DMS53 (cell line): ENCODE measurements around the gene DNAJC28.
"Not testable (repeated sequence)": the region's sequence is repeated elsewhere in the genome, so short reads cannot be mapped to it uniquely, and the experiment has no call there.

Experiments
- DNase-seq: peaks from one replicate; lab custom pipeline; 2025; lab: John Stamatoyannopoulos, UW

Gene DNAJC28

GRCh38 chr21:33491373-33492102, at the start of gene DNAJC28:
Gene DNAJC28 (minus strand): TSS chr21:33491716. CDS start chr21:33489393, 2,323 bp downstream.
- DNase-seq, result peak; percentile 92

- peak; percentile 47 for DNase-seq
Observed at GRCh38 chr21:33541105-33541711, 49.7 kb upstream of the DNAJC28 start.

- DNase-seq, result peak; percentile 13
Observed at GRCh38 chr21:33540711-33541104, 49.2 kb upstream of the DNAJC28 start.

GRCh38 chr21:33539616-33540015, 48.1 kb upstream of the DNAJC28 start:
- DNase-seq, result no peak

GRCh38 chr21:33537212-33537611, 45.7 kb upstream of the DNAJC28 start:
- DNase-seq, result no peak

GRCh38 chr21:33531007-33531406, 39.5 kb upstream of the DNAJC28 start:
- no peak for DNase-seq

- DNase-seq, result no peak
Observed at GRCh38 chr21:33522953-33523349, 31.4 kb upstream of the DNAJC28 start.

- DNase-seq, result no peak
Observed at GRCh38 chr21:33522297-33522952, 30.9 kb upstream of the DNAJC28 start.

- no peak for DNase-seq
Observed at GRCh38 chr21:33518899-33519298, 27.4 kb upstream of the DNAJC28 start.

- DNase-seq, result no peak
Observed at GRCh38 chr21:33514229-33514628, 22.7 kb upstream of the DNAJC28 start.

- DNase-seq, result no peak
Observed at GRCh38 chr21:33512481-33512880, 21.0 kb upstream of the DNAJC28 start.

GRCh38 chr21:33511639-33512038, 20.1 kb upstream of the DNAJC28 start:
- DNase-seq, result no peak

GRCh38 chr21:33510826-33511225, 19.3 kb upstream of the DNAJC28 start:
- no peak for DNase-seq

- DNase-seq, result not testable (repeated sequence)
Observed at GRCh38 chr21:33507003-33507402, 15.5 kb upstream of the DNAJC28 start.

GRCh38 chr21:33505833-33506232, 14.3 kb upstream of the DNAJC28 start:
- DNase-seq, result no peak

- DNase-seq, result no peak
Observed at GRCh38 chr21:33496345-33496744, 4.8 kb upstream of the DNAJC28 start.

- no peak for DNase-seq
Observed at GRCh38 chr21:33495743-33496142, 4.2 kb upstream of the DNAJC28 start.

GRCh38 chr21:33493756-33494155, 2.2 kb upstream of the DNAJC28 start:
- no peak for DNase-seq

- no peak for DNase-seq
Observed at GRCh38 chr21:33492571-33492970, 1.1 kb upstream of the DNAJC28 start.

GRCh38 chr21:33490991-33491372, 534 bp downstream of the DNAJC28 start:
- DNase-seq, result peak; percentile 43

GRCh38 chr21:33488936-33489335, 2.6 kb downstream of the DNAJC28 start:
- no peak for DNase-seq

- no peak for DNase-seq
Observed at GRCh38 chr21:33487996-33488395, 3.5 kb downstream of the DNAJC28 start.

GRCh38 chr21:33481314-33481943, 10.1 kb downstream of the DNAJC28 start:
- DNase-seq, result peak; percentile 18
